Karpas-422 (cell line): Measurements from ENCODE around the gene EPHA6. TPM values are rescaled to one million over a fixed set of nuclear protein-coding genes. Genes with fewer than 3 reads are reported as not detected.

Source experiments
- DNase-seq: peaks from one replicate; pipeline ENCODE4 v3.0.0-alpha.2; 2015
- H2AFZ ChIP-seq: fragments of 200-600 bp; sonication (generic); 2 replicates; pipeline ENCODE4 v1.6.1; 2014; ENCODE audit warnings: antibody characterized with exemption, low read length, mixed read lengths
- H3K27ac ChIP-seq: fragments of 200-600 bp; sonication (generic); 2 replicates; pipeline ENCODE4 v1.5.1; 2014; ENCODE audit warnings: mild to moderate bottlenecking, low read length, moderate library complexity
- H3K27me3 ChIP-seq: fragments of 200-600 bp; sonication (generic); 2 replicates; pipeline ENCODE4 v1.6.1; 2014; ENCODE audit warnings: low read length, mixed read lengths
- H3K36me3 ChIP-seq: fragments of 200-600 bp; sonication (generic); 2 replicates; pipeline ENCODE4 v1.6.1; 2014; ENCODE audit warnings: low read length, mixed read lengths; ENCODE audit not compliant: insufficient read depth
- H3K4me1 ChIP-seq: fragments of 200-600 bp; sonication (generic); 2 replicates; pipeline ENCODE4 v1.6.1; 2014; ENCODE audit warnings: mild to moderate bottlenecking, low read length, mixed read lengths
- H3K4me2 ChIP-seq: fragments of 200-600 bp; sonication (generic); 2 replicates; pipeline ENCODE4 v1.6.1; 2014; ENCODE audit warnings: low read length, low read depth, mild to moderate bottlenecking; ENCODE audit not compliant: poor library complexity, severe bottlenecking
- H3K4me3 ChIP-seq: fragments of 200-600 bp; sonication (generic); 2 replicates; pipeline ENCODE4 v1.5.1; 2014; ENCODE audit warnings: mild to moderate bottlenecking, antibody characterized with exemption, low read length, mixed read lengths
- H3K79me2 ChIP-seq: fragments of 200-600 bp; sonication (generic); 2 replicates; pipeline ENCODE4 v1.6.1; 2014; ENCODE audit warnings: mild to moderate bottlenecking, low read length, mixed read lengths
- H3K9ac ChIP-seq: fragments of 200-600 bp; sonication (generic); 2 replicates; pipeline ENCODE4 v1.6.0; 2014; ENCODE audit warnings: low read length
- H3K9me2 ChIP-seq: fragments of 200-600 bp; sonication (generic), shearing (Covaris generic); replicated peaks from 2 replicates; pipeline ENCODE4 v1.6.0; 2014; ENCODE audit warnings: mild to moderate bottlenecking, low read length, moderate library complexity; ENCODE audit not compliant: insufficient read depth
- H3K9me3 ChIP-seq: fragments of 300-700, 200-600 bp; sonication (generic); 2 replicates; pipeline ENCODE4 v1.6.1; 2014; ENCODE audit warnings: low read length, mixed read lengths
- H4K20me1 ChIP-seq: fragments of 200-600 bp; sonication (generic); 2 replicates; pipeline ENCODE4 v1.6.1; 2014; ENCODE audit warnings: mild to moderate bottlenecking, antibody characterized with exemption, low read length, low read depth; ENCODE audit not compliant: insufficient read depth
- total RNA-seq: library from RNA; depleted of rRNA; stranded (reverse); fragments of >200 nt; shearing (Covaris generic); gene quantifications from 2 replicates; pipeline ENCODE4 v1.2.3, GENCODE V29; 2014; ENCODE audit warnings: low replicate concordance

Gene EPHA6
- total RNA-seq, 1 experiment from 2014 or later, result not detected

DNA sequence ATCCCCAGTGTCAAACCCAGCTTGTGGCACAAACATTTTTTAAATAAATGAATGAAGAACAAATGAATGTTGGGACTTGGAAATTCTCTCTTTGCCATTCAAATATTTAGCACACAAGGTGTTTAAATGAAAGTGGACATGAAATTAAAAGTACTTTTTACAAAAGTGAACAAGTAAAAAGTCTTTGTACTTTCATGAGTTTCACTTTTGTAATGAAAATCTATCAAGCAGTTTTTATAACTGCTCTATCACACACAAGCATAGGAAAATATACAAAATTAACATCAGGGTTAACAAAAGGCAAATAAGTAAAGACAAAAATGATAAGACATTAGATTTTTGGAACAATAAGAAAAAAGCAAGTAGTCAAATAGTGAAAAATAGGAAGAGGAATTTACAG, 866.3 kb downstream of the EPHA6 start:
- Histone ChIP-seq H2AFZ (no peak overlapping the region), H3K9me2 (no peaks in the 10 kb centered on the region), H4K20me1 (no peaks in the 10 kb centered on the region), H3K4me1 (no peaks in the 10 kb centered on the region), H3K27me3 (no peaks in the 10 kb centered on the region), H3K4me3 (no peak overlapping the region), H3K27ac (no peak overlapping the region), H3K4me2 (no peak overlapping the region), H3K9ac (no peak overlapping the region), H3K9me3 (no peaks in the 10 kb centered on the region), H3K36me3 (no peaks in the 10 kb centered on the region), H3K79me2 (no peaks in the 10 kb centered on the region)
- no peak for DNase-seq

GRCh38 chr3:97684490-97684889, 870.1 kb downstream of the EPHA6 start:
- Histone ChIP-seq H3K27me3 (no peaks in the 10 kb centered on the region), H3K27ac (no peak overlapping the region), H3K9ac (no peak overlapping the region), H2AFZ (no peak overlapping the region), H3K4me1 (no peaks in the 10 kb centered on the region), H3K9me2 (no peaks in the 10 kb centered on the region), H3K36me3 (no peaks in the 10 kb centered on the region), H3K9me3 (no peaks in the 10 kb centered on the region), H4K20me1 (no peaks in the 10 kb centered on the region), H3K4me3 (no peak overlapping the region), H3K79me2 (no peaks in the 10 kb centered on the region), H3K4me2 (no peak overlapping the region)
- no peak for DNase-seq

GRCh38 chr3:97686258-97686657, 871.9 kb downstream of the EPHA6 start:
- Histone ChIP-seq H3K9me2 (no peaks in the 10 kb centered on the region), H3K4me1 (no peaks in the 10 kb centered on the region), H2AFZ (no peak overlapping the region), H4K20me1 (no peaks in the 10 kb centered on the region), H3K4me2 (no peak overlapping the region), H3K27ac (no peak overlapping the region), H3K9ac (no peak overlapping the region), H3K79me2 (no peaks in the 10 kb centered on the region), H3K36me3 (no peaks in the 10 kb centered on the region), H3K4me3 (no peak overlapping the region), H3K27me3 (no peaks in the 10 kb centered on the region), H3K9me3 (no peaks in the 10 kb centered on the region)
- no peak for DNase-seq

DNA sequence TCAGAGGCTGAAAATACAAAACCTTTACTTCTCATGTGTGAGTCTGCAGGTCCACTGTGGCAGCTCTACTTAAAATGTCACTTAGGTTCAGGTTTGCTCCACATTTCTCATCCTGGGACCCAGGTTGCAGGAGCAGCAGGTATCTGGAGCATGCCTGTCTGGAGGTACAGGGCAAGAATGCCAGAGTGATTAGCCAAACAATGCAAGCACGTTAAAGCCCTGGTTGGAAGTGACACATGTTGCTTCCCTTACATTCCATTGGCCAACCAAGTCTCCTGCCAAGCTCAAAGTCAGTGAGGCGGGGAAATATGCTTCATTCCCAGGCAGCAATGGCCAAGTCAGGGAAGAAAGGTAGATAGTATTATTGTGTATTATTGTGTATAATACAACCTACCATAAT, 873.3 kb downstream of the EPHA6 start:
- H3K4me1 ChIP-seq, result no peaks in the 10 kb centered on the region
- no peak overlapping the region for H3K4me2 ChIP-seq
- no peaks in the 10 kb centered on the region for H3K36me3 ChIP-seq
- H3K79me2 ChIP-seq, result no peaks in the 10 kb centered on the region
- H4K20me1 ChIP-seq, result no peaks in the 10 kb centered on the region
- H3K9ac ChIP-seq, result no peak overlapping the region
- no peaks in the 10 kb centered on the region for H3K9me3 ChIP-seq
- H3K4me3 ChIP-seq, result no peak overlapping the region
- DNase-seq, result no peak
- H2AFZ ChIP-seq, result no peak overlapping the region
- no peaks in the 10 kb centered on the region for H3K9me2 ChIP-seq
- H3K27me3 ChIP-seq, result no peaks in the 10 kb centered on the region
- no peak overlapping the region for H3K27ac ChIP-seq

GRCh38 chr3:97689111-97689510, 874.7 kb downstream of the EPHA6 start:
- H3K4me1 ChIP-seq, result no peaks in the 10 kb centered on the region
- no peaks in the 10 kb centered on the region for H3K79me2 ChIP-seq
- no peak for DNase-seq
- no peak overlapping the region for H3K4me3 ChIP-seq
- H3K36me3 ChIP-seq, result no peaks in the 10 kb centered on the region
- no peak overlapping the region for H3K9ac ChIP-seq
- no peaks in the 10 kb centered on the region for H3K9me2 ChIP-seq
- H4K20me1 ChIP-seq, result no peaks in the 10 kb centered on the region
- no peak overlapping the region for H2AFZ ChIP-seq
- H3K9me3 ChIP-seq, result no peaks in the 10 kb centered on the region
- no peak overlapping the region for H3K27ac ChIP-seq
- no peak overlapping the region for H3K4me2 ChIP-seq
- H3K27me3 ChIP-seq, result no peaks in the 10 kb centered on the region

GRCh38 chr3:97689962-97690361, 875.6 kb downstream of the EPHA6 start:
- Histone ChIP-seq H3K9me2 (no peaks in the 10 kb centered on the region), H2AFZ (no peak overlapping the region), H3K9me3 (no peaks in the 10 kb centered on the region)

DNA sequence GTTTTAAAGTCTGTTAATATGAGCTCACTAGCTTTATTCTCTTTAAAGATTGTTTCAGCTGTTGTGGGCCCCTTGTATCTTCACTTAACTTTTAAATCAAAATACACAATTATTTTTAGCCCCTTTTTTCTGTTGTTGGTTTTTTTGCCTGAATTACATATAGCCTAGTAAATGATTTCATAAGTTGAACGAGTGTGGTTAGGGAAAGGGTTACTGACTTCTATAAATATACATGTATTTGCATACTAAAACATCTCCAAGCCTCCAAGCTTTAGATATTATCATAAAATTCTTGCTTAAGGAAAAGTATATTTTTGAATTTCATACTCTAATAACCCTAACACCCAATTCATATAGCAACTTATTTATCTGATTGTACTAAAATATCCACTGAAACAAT, 877.0 kb downstream of the EPHA6 start:
- H4K20me1 ChIP-seq, result no peaks in the 10 kb centered on the region
- no peaks in the 10 kb centered on the region for H3K9me3 ChIP-seq
- no peak for DNase-seq
- H3K4me2 ChIP-seq, result no peak overlapping the region
- H3K36me3 ChIP-seq, result no peaks in the 10 kb centered on the region
- no peak overlapping the region for H3K27ac ChIP-seq
- H3K9me2 ChIP-seq, result no peaks in the 10 kb centered on the region
- H3K79me2 ChIP-seq, result no peaks in the 10 kb centered on the region
- no peaks in the 10 kb centered on the region for H3K27me3 ChIP-seq
- no peak overlapping the region for H2AFZ ChIP-seq
- no peak overlapping the region for H3K4me3 ChIP-seq
- H3K4me1 ChIP-seq, result no peaks in the 10 kb centered on the region
- H3K9ac ChIP-seq, result no peak overlapping the region

More at GRCh38 chr3:97689962-97690361, 875.6 kb downstream of the EPHA6 start:
- Histone ChIP-seq H3K4me3 (no peak overlapping the region), H3K36me3 (no peaks in the 10 kb centered on the region), H3K4me2 (no peak overlapping the region), H3K79me2 (no peaks in the 10 kb centered on the region), H3K9ac (no peak overlapping the region), H3K27ac (no peak overlapping the region), H3K27me3 (no peaks in the 10 kb centered on the region), H4K20me1 (no peaks in the 10 kb centered on the region), H3K4me1 (no peaks in the 10 kb centered on the region)
- DNase-seq, result no peak

GRCh38 chr3:97692389-97692788, 878.0 kb downstream of the EPHA6 start:
- no peaks in the 10 kb centered on the region for H3K36me3 ChIP-seq
- H3K4me3 ChIP-seq, result no peak overlapping the region
- H3K27me3 ChIP-seq, result no peaks in the 10 kb centered on the region
- no peaks in the 10 kb centered on the region for H4K20me1 ChIP-seq
- no peak overlapping the region for H3K4me2 ChIP-seq
- DNase-seq, result no peak
- no peak overlapping the region for H2AFZ ChIP-seq
- H3K4me1 ChIP-seq, result no peaks in the 10 kb centered on the region
- no peak overlapping the region for H3K27ac ChIP-seq
- H3K9ac ChIP-seq, result no peak overlapping the region
- H3K79me2 ChIP-seq, result no peaks in the 10 kb centered on the region
- no peaks in the 10 kb centered on the region for H3K9me2 ChIP-seq
- H3K9me3 ChIP-seq, result no peaks in the 10 kb centered on the region

DNA sequence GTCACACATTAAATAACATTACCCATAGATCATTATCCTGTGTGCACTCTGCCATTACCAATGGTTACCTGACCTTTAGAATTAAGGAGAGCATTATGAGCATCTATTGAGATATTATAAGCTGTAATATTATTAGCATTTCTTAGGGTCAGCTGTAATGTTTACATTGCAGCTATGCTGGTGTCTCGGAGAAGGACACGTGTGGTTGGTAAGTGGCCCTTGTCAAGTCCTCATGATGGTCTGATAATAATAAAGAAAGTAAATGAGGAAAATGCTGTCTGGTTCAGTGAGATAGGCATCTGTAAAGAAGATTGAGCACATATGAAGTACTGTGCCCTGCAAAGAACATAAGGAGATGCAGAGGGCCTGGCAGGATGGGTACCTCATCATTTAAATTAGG, 878.4 kb downstream of the EPHA6 start:
- no peak overlapping the region for H2AFZ ChIP-seq
- no peak overlapping the region for H3K9ac ChIP-seq
- H3K79me2 ChIP-seq, result no peaks in the 10 kb centered on the region
- no peak overlapping the region for H3K27ac ChIP-seq
- H3K4me2 ChIP-seq, result no peak overlapping the region
- no peaks in the 10 kb centered on the region for H3K9me2 ChIP-seq
- H3K4me3 ChIP-seq, result no peak overlapping the region
- no peaks in the 10 kb centered on the region for H3K27me3 ChIP-seq
- no peaks in the 10 kb centered on the region for H3K36me3 ChIP-seq
- no peaks in the 10 kb centered on the region for H4K20me1 ChIP-seq
- no peaks in the 10 kb centered on the region for H3K4me1 ChIP-seq
- no peak for DNase-seq
- H3K9me3 ChIP-seq, result no peaks in the 10 kb centered on the region
